Endothelial cell (in vitro differentiated cells): ENCODE measurements around the gene CELA2A. TPM values are rescaled to one million over a fixed set of nuclear protein-coding genes. Genes with fewer than 3 reads are reported as not detected.
"Not testable (repeated sequence)": the region's sequence is repeated elsewhere in the genome, so short reads cannot be mapped to it uniquely, and the experiment has no call there.

Experiments used
- DNase-seq: peaks from one replicate; pipeline ENCODE4 v3.0.0; 2021; ENCODE audit warnings: low spot score
- H3K27ac Mint-ChIP-seq: one replicate; pipeline ENCODE4 v1.8.0; 2021; ENCODE audit warnings: mixed read lengths, inconsistent platforms; ENCODE audit not compliant: unreplicated experiment
- H3K27me3 Mint-ChIP-seq: one replicate; pipeline ENCODE4 v1.8.0; 2021; ENCODE audit warnings: mild to moderate bottlenecking, moderate library complexity, mixed read lengths, inconsistent platforms; ENCODE audit not compliant: unreplicated experiment
- H3K36me3 Mint-ChIP-seq: one replicate; pipeline ENCODE4 v1.8.0; 2021; ENCODE audit warnings: mild to moderate bottlenecking, low read depth, mixed read lengths, inconsistent platforms; ENCODE audit not compliant: unreplicated experiment
- H3K4me1 Mint-ChIP-seq: one replicate; pipeline ENCODE4 v1.8.0; 2021; ENCODE audit warnings: mild to moderate bottlenecking, mixed read lengths, inconsistent platforms; ENCODE audit not compliant: unreplicated experiment
- H3K4me3 Mint-ChIP-seq: one replicate; pipeline ENCODE4 v1.8.0; 2021; ENCODE audit warnings: mild to moderate bottlenecking, mixed read lengths, inconsistent platforms; ENCODE audit not compliant: unreplicated experiment
- H3K9me3 Mint-ChIP-seq: one replicate; pipeline ENCODE4 v1.8.0; 2021; ENCODE audit warnings: mixed read lengths, inconsistent platforms; ENCODE audit not compliant: unreplicated experiment
- total RNA-seq: library from RNA; stranded (reverse); fragmentation: NEBNext Ultra II Directional; extraction: Animal tissue kit (Norgen Biotek cat#: 25700); gene quantifications from one replicate; pipeline ENCODE4 v1.2.1, GENCODE V29; 2021; ENCODE audit not compliant: unreplicated experiment
- TF ChIP-seq, protein P1 (sequence below): fragments of 200-600 bp; sonication (generic); IDR thresholded peaks from one replicate; pipeline ENCODE4 v1.5.0; 2021; ENCODE audit warnings: antibody characterized with exemption; ENCODE audit not compliant: unreplicated experiment

CELA2A gene
- total RNA-seq, 1 donor from 2014 or later = not detected

DNA sequence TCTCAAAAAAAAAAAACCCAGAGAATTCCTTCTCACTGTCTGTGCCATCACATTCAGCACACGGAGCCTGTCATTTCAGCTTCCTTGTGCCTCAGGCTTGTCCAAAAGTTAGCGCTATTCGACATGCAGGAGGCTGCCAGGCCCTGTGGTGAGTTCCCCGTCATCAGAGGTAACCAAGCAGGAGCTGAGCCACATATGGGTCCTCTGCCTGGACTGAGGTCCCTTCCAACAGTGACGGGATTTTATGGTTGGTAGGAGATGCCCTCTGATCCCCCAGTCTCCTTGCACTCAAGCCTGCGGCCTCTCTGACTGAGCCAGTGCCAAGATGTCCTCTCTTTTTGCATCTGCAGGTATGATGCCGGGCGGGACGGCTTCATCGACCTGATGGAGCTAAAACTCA, 31.0 kb upstream of the CELA2A start:
- no peak for DNase-seq
- TF ChIP-seq, protein P1, sequence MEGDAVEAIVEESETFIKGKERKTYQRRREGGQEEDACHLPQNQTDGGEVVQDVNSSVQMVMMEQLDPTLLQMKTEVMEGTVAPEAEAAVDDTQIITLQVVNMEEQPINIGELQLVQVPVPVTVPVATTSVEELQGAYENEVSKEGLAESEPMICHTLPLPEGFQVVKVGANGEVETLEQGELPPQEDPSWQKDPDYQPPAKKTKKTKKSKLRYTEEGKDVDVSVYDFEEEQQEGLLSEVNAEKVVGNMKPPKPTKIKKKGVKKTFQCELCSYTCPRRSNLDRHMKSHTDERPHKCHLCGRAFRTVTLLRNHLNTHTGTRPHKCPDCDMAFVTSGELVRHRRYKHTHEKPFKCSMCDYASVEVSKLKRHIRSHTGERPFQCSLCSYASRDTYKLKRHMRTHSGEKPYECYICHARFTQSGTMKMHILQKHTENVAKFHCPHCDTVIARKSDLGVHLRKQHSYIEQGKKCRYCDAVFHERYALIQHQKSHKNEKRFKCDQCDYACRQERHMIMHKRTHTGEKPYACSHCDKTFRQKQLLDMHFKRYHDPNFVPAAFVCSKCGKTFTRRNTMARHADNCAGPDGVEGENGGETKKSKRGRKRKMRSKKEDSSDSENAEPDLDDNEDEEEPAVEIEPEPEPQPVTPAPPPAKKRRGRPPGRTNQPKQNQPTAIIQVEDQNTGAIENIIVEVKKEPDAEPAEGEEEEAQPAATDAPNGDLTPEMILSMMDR = no peak
- no peak overlapping the region for H3K4me3 Mint-ChIP-seq
- H3K27ac Mint-ChIP-seq = no peak overlapping the region
- H3K9me3 Mint-ChIP-seq = no peaks in the 10 kb centered on the region
- peaks cover 6% of the 10 kb centered on the region for H3K27me3 Mint-ChIP-seq
- H3K4me1 Mint-ChIP-seq = peaks cover 8% of the 10 kb centered on the region
- peaks cover 9% of the 10 kb centered on the region for H3K36me3 Mint-ChIP-seq

DNA sequence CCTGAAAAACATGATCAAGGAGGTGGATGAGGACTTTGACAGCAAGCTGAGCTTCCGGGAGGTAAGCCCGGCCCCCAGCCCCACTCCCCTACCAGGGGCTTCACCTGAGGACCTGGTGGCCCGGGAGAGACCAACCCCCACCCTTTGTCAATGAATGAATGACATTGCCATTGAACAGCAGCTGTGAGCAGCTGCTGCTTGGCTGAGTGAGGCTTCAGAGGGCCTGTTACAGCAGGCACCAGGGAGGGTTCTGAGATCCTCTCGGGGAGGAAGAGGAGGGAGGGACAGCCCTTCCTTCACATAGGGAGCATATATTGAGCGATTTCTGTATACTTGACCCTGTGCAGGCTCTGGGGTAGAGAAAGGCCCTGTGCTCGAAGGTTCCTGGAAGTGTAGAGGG, 30.6 kb upstream of the CELA2A start:
- TF ChIP-seq, protein P1 = no peak
- no peaks in the 10 kb centered on the region for H3K9me3 Mint-ChIP-seq
- no peak overlapping the region for H3K4me3 Mint-ChIP-seq
- H3K36me3 Mint-ChIP-seq = peaks cover 8% of the 10 kb centered on the region
- no peak for DNase-seq
- H3K27ac Mint-ChIP-seq = peak overlapping the region; percentile 52
- peaks cover 6% of the 10 kb centered on the region for H3K27me3 Mint-ChIP-seq
- H3K4me1 Mint-ChIP-seq = peaks cover 8% of the 10 kb centered on the region

DNA sequence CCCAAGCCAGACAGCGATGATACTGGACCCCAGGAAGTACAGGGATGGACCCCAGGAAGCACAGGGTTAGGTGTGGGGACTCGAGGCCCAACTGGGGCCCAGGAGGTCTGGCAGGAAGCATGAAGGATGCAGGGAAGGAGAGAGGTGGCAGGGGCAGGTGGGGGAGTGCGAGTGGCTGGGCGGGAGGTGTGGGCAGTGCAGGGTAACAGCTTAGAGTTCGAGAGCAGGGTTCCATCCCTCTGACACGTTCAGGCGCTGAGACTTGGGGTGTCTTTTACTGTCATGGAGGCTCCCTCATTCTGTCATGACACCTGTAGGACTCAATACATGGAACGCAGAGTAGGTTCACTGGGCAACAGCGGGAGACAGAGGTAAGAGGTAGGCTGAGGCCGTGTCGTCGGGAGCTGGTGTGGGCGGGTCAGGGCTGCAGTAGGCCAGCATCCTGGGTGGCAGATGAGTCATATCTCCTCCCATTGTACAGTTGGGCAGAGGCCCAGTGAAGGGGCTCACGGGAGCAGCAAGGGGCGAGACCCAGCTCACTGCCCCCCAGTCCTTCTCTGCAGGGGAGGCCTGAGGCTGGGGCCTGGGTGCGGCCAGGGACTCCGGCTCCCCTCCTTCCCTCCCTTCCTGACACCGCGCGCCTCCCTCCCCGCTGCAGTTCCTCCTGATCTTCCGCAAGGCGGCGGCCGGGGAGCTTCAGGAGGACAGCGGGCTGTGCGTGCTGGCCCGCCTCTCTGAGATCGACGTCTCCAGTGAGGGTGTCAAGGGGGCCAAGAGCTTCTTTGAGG, 29.8 kb upstream of the CELA2A start:
- TF ChIP-seq, protein P1 = no peak
- Mint-ChIP-seq H3K27ac (peak overlapping the region; percentile 52), H3K9me3 (no peaks in the 10 kb centered on the region), H3K4me1 (peaks cover 8% of the 10 kb centered on the region), H3K27me3 (peaks cover 6% of the 10 kb centered on the region), H3K36me3 (peaks cover 6% of the 10 kb centered on the region), H3K4me3 (no peak overlapping the region)
- DNase-seq = no peak

DNA sequence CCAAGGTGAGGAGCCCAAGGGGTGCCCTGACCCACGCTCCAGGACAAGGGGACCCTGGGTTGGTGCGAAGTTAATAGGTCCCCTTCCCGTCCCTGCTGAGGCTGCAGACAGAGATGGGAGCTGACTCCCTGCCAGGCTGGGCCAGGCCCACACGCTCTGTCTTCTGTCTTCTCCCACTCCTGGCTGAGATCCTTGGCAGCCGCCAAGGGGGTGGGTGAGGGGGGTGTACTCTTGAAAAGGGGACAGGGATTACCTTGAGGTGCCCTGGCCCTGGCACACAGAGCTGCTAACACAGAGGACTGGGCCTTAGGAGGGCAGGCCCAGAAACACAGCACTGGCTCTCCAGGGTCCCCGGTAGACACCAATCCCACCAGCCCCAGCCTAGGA, 29.3 kb upstream of the CELA2A start:
- peaks cover 7% of the 10 kb centered on the region for H3K27me3 Mint-ChIP-seq

DNA sequence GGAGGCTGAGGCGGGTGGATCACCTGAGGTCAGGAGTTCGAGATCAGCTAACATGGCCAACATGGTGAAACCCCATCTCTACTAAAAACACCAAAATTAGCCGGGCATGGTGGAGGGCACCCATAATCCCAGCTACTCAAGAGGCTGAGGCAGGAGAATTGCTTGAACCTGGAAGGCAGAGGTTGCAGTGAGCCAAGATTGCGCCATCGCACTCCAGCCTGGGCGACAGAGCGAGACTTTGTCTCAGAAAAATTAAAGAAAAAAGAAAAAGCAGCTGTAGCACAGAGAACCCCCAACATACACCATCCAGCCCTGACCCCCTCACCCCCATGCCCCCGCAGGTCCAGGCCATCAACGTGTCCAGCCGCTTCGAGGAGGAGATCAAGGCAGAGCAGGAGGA, 28.3 kb upstream of the CELA2A start:
- not testable (repeated sequence) for H3K4me1 Mint-ChIP-seq, H3K36me3 Mint-ChIP-seq, H3K9me3 Mint-ChIP-seq, DNase-seq, H3K27ac Mint-ChIP-seq, H3K4me3 Mint-ChIP-seq, H3K27me3 Mint-ChIP-seq

More for the DNA sequence above, 29.3 kb upstream of the CELA2A start:
- Mint-ChIP-seq H3K4me3 (no peak overlapping the region), H3K27ac (no peak overlapping the region), H3K9me3 (no peaks in the 10 kb centered on the region), H3K4me1 (peaks cover 8% of the 10 kb centered on the region), H3K36me3 (peaks cover 6% of the 10 kb centered on the region)
- TF ChIP-seq, protein P1 = no peak
- DNase-seq = no peak
